C4-2B (cell line): ENCODE data around the gene SLC35F5.

ENCODE experiments used
- ZFX ChIP-seq: fragments of 450-650 bp; IDR thresholded peaks from 2 replicates; pipeline ENCODE4 v1.6.1; 2017
- TF ChIP-seq, protein P1 (sequence below): fragments of 450-650 bp; conservative IDR thresholded peaks from 2 replicates; pipeline ENCODE4 v1.5.1; 2017; ENCODE audit warnings: mild to moderate bottlenecking

DNA sequence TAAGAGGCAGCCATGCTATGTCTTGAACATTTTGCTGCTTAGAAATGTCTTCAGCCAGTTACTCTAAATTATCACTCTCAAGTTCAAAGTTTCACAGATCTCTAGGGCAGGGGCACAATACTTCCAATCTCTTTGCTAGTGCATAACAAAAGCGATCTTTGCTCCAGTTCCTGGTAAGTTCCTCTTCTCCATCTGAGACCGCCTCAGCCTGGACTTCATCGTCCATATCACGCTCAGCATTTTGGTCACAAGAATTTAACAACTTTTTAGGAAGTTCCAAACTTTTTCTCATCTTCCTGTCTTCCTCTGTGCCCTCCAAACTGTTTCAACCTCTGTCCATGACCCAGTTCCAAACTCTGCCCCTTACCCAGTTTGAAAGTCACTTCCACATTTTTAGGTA is 8.8 kb upstream of the SLC35F5 start:
- TF ChIP-seq, protein P1, sequence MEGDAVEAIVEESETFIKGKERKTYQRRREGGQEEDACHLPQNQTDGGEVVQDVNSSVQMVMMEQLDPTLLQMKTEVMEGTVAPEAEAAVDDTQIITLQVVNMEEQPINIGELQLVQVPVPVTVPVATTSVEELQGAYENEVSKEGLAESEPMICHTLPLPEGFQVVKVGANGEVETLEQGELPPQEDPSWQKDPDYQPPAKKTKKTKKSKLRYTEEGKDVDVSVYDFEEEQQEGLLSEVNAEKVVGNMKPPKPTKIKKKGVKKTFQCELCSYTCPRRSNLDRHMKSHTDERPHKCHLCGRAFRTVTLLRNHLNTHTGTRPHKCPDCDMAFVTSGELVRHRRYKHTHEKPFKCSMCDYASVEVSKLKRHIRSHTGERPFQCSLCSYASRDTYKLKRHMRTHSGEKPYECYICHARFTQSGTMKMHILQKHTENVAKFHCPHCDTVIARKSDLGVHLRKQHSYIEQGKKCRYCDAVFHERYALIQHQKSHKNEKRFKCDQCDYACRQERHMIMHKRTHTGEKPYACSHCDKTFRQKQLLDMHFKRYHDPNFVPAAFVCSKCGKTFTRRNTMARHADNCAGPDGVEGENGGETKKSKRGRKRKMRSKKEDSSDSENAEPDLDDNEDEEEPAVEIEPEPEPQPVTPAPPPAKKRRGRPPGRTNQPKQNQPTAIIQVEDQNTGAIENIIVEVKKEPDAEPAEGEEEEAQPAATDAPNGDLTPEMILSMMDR = no peak
- TF ChIP-seq ZFX = no peak
